ENCODE results near the gene IFTAP.

DNA sequence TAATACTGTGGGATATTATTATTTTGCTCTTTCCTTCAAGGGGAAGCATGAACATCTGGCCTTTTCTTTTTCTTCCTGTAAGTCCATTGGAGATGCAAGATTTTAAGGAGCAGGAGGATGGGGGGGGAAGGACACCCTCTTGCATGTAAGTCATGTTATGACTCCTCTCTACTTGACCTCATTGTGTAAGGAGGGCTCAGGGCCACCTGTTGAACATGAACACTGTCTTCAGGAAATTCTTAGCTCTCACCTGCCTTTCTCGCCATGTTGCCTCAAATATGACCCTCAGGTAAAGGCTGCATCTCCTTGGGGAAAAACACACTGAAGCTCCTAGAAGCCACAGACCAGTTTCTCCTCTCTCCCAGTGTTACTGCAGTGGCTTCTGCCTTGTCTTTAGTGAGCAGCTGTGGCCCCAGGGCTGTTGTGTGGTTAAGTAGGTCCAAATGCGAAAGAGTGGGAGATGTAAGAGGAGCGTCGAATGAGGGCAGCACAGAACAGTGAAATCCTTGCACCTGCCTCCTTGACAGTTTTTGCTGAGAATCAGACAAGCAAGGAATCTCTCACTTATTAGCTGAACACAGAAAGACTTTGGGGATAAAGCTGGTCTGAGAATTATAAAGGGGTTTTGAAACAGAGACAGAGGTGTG, 27.8 kb upstream of the IFTAP start:
- no peak for TF ChIP-seq POLR2AphosphoS5 (IDR thresholded peaks at IDR 0.05)
- TF ChIP-seq, protein P1, sequence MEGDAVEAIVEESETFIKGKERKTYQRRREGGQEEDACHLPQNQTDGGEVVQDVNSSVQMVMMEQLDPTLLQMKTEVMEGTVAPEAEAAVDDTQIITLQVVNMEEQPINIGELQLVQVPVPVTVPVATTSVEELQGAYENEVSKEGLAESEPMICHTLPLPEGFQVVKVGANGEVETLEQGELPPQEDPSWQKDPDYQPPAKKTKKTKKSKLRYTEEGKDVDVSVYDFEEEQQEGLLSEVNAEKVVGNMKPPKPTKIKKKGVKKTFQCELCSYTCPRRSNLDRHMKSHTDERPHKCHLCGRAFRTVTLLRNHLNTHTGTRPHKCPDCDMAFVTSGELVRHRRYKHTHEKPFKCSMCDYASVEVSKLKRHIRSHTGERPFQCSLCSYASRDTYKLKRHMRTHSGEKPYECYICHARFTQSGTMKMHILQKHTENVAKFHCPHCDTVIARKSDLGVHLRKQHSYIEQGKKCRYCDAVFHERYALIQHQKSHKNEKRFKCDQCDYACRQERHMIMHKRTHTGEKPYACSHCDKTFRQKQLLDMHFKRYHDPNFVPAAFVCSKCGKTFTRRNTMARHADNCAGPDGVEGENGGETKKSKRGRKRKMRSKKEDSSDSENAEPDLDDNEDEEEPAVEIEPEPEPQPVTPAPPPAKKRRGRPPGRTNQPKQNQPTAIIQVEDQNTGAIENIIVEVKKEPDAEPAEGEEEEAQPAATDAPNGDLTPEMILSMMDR (IDR thresholded peaks at IDR 0.05) = no peak
- TF ChIP-seq POLR2A (IDR thresholded peaks at IDR 0.05) = no peak
